CD4-positive, alpha-beta T cell (primary cell): ENCODE data around the gene NUP188. TPM values are rescaled to one million over a fixed set of nuclear protein-coding genes. Genes with fewer than 3 reads are reported as not detected.
A peak's percentile ranks its signal among the peaks of the same experiment; 100 is the strongest.
"Not testable (repeated sequence)": the region's sequence is repeated elsewhere in the genome, so short reads cannot be mapped to it uniquely, and the experiment has no call there.

ENCODE experiments used
- ATAC-seq: fragments of 200-7000 bp; cut with Tn5 transposase; one replicate; pipeline ENCODE4 v1.10.0; 2022; ENCODE audit warnings: mild to moderate bottlenecking; ENCODE audit not compliant: poor library complexity
- CTCF ChIA-PET: fragments of 350-600 bp; sonication (Branson Sonifier 250); formaldehyde crosslinking; loops from one replicate; lab custom pipeline; 2021; ENCODE audit warnings: antibody characterized with exemption, inconsistent platforms; lab: Charles Lee
- POLR2A ChIA-PET: fragments of 350-600 bp; sonication (Branson Sonifier 250); formaldehyde crosslinking; loops from one replicate; lab custom pipeline; 2021; ENCODE audit warnings: antibody characterized with exemption, inconsistent platforms; lab: Charles Lee
- DNase-seq, 14 experiments: peaks; one replicate each; pipeline ENCODE4 v3.0.0-alpha.2; 2013 to 2020; ENCODE audit warnings: mixed read lengths in 2 of 14
- H3K27ac ChIP-seq, 2 donors: one replicate each; pipeline versions ENCODE4 v1.5.1 to v1.7.0; 2013; ENCODE audit warnings: low read length in 2 of 2, low read depth in 1 of 2, mild to moderate bottlenecking in 1 of 2
- H3K27me3 ChIP-seq, 2 experiments: 1 replicate in 1 of 2; 2 replicates in 1 of 2; pipeline versions ENCODE4 v1.6.1 to v1.7.0; 2013; ENCODE audit warnings: low read length in 2 of 2, control low read depth in 1 of 2, mild to moderate bottlenecking in 1 of 2, moderate library complexity in 1 of 2; ENCODE audit not compliant: insufficient read depth in 2 of 2, control insufficient read depth in 1 of 2
- H3K36me3 ChIP-seq: one replicate; pipeline ENCODE4 v1.6.1; 2013; ENCODE audit warnings: low read length, control low read depth; ENCODE audit not compliant: insufficient read depth
- H3K4me1 ChIP-seq: one replicate; pipeline ENCODE4 v1.6.1; 2013; ENCODE audit warnings: low read length, control low read depth; ENCODE audit not compliant: insufficient read depth
- H3K4me3 ChIP-seq: one replicate; pipeline ENCODE4 v1.5.1; 2013; ENCODE audit warnings: mild to moderate bottlenecking, low read length, moderate library complexity
- H3K9me3 ChIP-seq, 2 experiments: 1 replicate in 1 of 2; 2 replicates in 1 of 2; pipeline versions ENCODE4 v1.6.1 to v1.7.0; 2013; ENCODE audit warnings: low read length in 2 of 2, mild to moderate bottlenecking in 2 of 2, control low read depth in 1 of 2, moderate library complexity in 1 of 2; ENCODE audit not compliant: control insufficient read depth in 1 of 2, insufficient read depth in 1 of 2
- H3K27ac Mint-ChIP-seq: one replicate; pipeline ENCODE4 v1.8.0; 2020; ENCODE audit warnings: mixed read lengths
- H3K27me3 Mint-ChIP-seq: one replicate; pipeline ENCODE4 v1.8.0; 2021; ENCODE audit warnings: mixed read lengths
- H3K36me3 Mint-ChIP-seq: one replicate; pipeline ENCODE4 v1.8.0; 2021; ENCODE audit warnings: low read depth, mixed read lengths
- H3K4me1 Mint-ChIP-seq: one replicate; pipeline ENCODE4 v1.8.0; 2021; ENCODE audit warnings: low read depth, mixed read lengths
- H3K4me3 Mint-ChIP-seq: one replicate; pipeline ENCODE4 v1.8.0; 2020; ENCODE audit warnings: mild to moderate bottlenecking, mixed read lengths
- H3K9me3 Mint-ChIP-seq: one replicate; pipeline ENCODE4 v1.8.0; 2020; ENCODE audit warnings: mixed read lengths
- CTCF ChIP-seq: fragments of 200-600 bp; IDR thresholded peaks from one replicate; pipeline ENCODE4 v1.8.0; 2022; ENCODE audit warnings: antibody characterized with exemption, mild to moderate bottlenecking
- intact Hi-C, 2 experiments: fragments of 100-400 bp; cut with DNase I in 1 of 2; cut with micrococcal nuclease in 1 of 2; formaldehyde crosslinking; loops; one replicate each; pipeline versions ENCODE4 v1.15.1 to v1.9.0; 2023 to 2025; cut with DNase I, micrococcal nuclease
- total RNA-seq, 174 experiments: library from RNA in 2 of 174; stranded (reverse) in 2 of 174; gene quantifications; one replicate each; pipeline ENCODE4 v1.2.3 and lab custom pipeline; 2021 to 2026

NUP188 gene
- total RNA-seq, 2 experiments from 2014 or later, result 43.0 to 43.9 TPM

DNA sequence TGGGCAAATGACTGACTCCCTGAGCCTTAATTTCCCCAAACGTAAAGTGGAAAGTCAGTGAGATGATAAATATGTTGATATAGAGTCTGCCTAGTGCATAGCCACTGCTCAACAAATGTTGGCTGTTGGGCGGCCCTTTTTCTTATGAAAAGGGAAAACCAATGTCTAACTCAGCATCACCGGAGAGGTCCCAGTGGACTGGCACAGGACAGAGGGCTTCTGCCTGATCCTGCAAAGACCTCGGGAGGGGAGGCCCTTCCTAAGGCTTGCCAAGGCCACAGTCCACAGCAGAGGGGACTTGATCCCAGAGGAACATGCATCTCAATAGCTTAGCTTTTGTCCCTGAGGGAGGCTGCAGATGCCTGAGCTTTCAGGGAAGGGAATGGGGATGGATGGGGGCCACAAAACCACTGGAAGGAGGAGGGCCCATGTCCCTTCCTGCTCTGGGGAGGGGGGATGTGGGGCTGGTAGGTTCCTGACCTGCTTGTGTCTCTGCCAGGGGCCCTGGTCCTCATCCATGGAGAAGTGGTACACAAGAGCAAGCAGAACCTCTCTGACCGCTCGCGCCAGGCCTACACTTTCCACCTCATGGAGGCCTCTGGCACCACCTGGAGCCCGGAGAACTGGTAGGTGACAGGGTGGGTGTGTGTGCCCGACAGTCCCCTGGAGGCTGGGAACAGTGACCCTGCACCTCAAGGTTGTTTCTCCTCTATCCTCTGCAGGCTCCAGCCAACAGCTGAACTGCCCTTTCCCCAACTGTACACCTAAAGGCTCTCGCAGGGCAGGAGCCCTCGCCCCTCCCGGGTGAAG lies 6.3 kb upstream of the NUP188 start:
- peaks cover 14% of the 10 kb centered on the region for H3K36me3 ChIP-seq
- ChIA-PET POLR2A (no interaction called here), CTCF (no interaction called here)
- no peak for TF ChIP-seq CTCF
- no peaks in the 10 kb centered on the region for H3K27me3 ChIP-seq
- ATAC-seq (no peak), DNase-seq (no peak)
- H3K27ac Mint-ChIP-seq, result no peak overlapping the region
- intact Hi-C loops, result no loop called here
- H3K36me3 Mint-ChIP-seq, result no peaks in the 10 kb centered on the region
- peaks cover 4% of the 10 kb centered on the region for H3K4me1 ChIP-seq
- no peaks in the 10 kb centered on the region for H3K9me3 ChIP-seq
- peaks cover 8% of the 10 kb centered on the region for H3K4me1 Mint-ChIP-seq
- no peaks in the 10 kb centered on the region for H3K9me3 Mint-ChIP-seq
- no peak overlapping the region for H3K27ac ChIP-seq
- no peak overlapping the region for H3K4me3 Mint-ChIP-seq
- no peaks in the 10 kb centered on the region for H3K27me3 Mint-ChIP-seq
- no peak overlapping the region for H3K4me3 ChIP-seq

- Histone ChIP-seq H3K9me3 (no peaks in the 10 kb centered on the region), H3K36me3 (peaks cover 15% of the 10 kb centered on the region), H3K4me1 (peaks cover 24% of the 10 kb centered on the region), H3K27ac (no peak overlapping the region), H3K27me3 (no peaks in the 10 kb centered on the region), H3K4me3 (no peak overlapping the region)
- Mint-ChIP-seq H3K4me3 (peak overlapping the region; percentile 45), H3K36me3 (peaks cover 25% of the 10 kb centered on the region), H3K4me1 (peaks cover 32% of the 10 kb centered on the region), H3K27me3 (no peaks in the 10 kb centered on the region), H3K9me3 (no peaks in the 10 kb centered on the region), H3K27ac (no peak overlapping the region)
- DNase-seq, result no peak
- TF ChIP-seq CTCF, result no peak
- ATAC-seq, result no peak
- intact Hi-C loops, result no loop called here
- ChIA-PET CTCF (no interaction called here), POLR2A (no interaction called here)
Observed at GRCh38 chr9:128943832-128944620, 3.5 kb upstream of the NUP188 start.

- Mint-ChIP-seq H3K4me1 (peaks cover 32% of the 10 kb centered on the region), H3K36me3 (peaks cover 25% of the 10 kb centered on the region)
- H3K27me3 ChIP-seq, H3K27ac ChIP-seq, H3K9me3 Mint-ChIP-seq, H3K27me3 Mint-ChIP-seq, DNase-seq, H3K27ac Mint-ChIP-seq, H3K9me3 ChIP-seq, CTCF ChIA-PET, POLR2A ChIA-PET, H3K4me3 ChIP-seq, H3K4me3 Mint-ChIP-seq, ATAC-seq: not testable (repeated sequence)
- intact Hi-C loops, result loop anchor here in 1 of 2 experiments (5.0 kb wide), 1 partner anchor 443 kb away; the partner anchor contains the start of gene GLE1
- Histone ChIP-seq H3K4me1 (peaks cover 24% of the 10 kb centered on the region), H3K36me3 (peaks cover 16% of the 10 kb centered on the region)
Observed at GRCh38 chr9:128944966-128945365, 2.5 kb upstream of the NUP188 start.
